K562 (cell line): ENCODE measurements around the gene POLR1D. TPM values are rescaled to one million over a fixed set of nuclear protein-coding genes. Genes with fewer than 3 reads are reported as not detected.

Source experiments
- CREB1 ChIP-seq, 2 experiments: sonication (generic) in 1 of 2; formaldehyde crosslinking in 1 of 2; IDR thresholded peaks; 2 replicates each; pipeline versions ENCODE4 v1.6.1 to v1.8.0; 2012 to 2022; ENCODE audit warnings: inconsistent platforms in 1 of 2, mild to moderate bottlenecking in 1 of 2, missing genetic modification reagents in 1 of 2, moderate library complexity in 1 of 2
- GATA2 ChIP-seq: sonication (generic); formaldehyde crosslinking; IDR thresholded peaks from 2 replicates; pipeline ENCODE4 v1.4.0; 2020; ENCODE audit warnings: mild to moderate bottlenecking, missing genetic modification reagents
- HMGN3 ChIP-seq: IDR thresholded peaks from 2 replicates; pipeline ENCODE4 v1.6.1; 2011; ENCODE audit warnings: borderline replicate concordance, low read depth, mild to moderate bottlenecking, mixed read lengths, low read length; ENCODE audit not compliant: insufficient read length; ENCODE audit errors: extremely low read depth
- IRF9 ChIP-seq: fragments of 450-650 bp; IDR thresholded peaks from 2 replicates; pipeline ENCODE4 v1.6.1; 2016; ENCODE audit warnings: missing biosample characterization, missing genetic modification characterization
- NBN ChIP-seq: fragments of 450-650 bp; IDR thresholded peaks from 2 replicates; pipeline ENCODE4 v1.6.1; 2016; ENCODE audit warnings: low read depth, mild to moderate bottlenecking
- TAL1 ChIP-seq: fragments of 450-650 bp; IDR thresholded peaks from 2 replicates; pipeline ENCODE4 v1.6.1; 2016; ENCODE audit warnings: mild to moderate bottlenecking
- TCF3 ChIP-seq: sonication (generic); formaldehyde crosslinking; IDR thresholded peaks from 2 replicates; pipeline ENCODE4 v1.4.0; 2020; ENCODE audit warnings: mild to moderate bottlenecking, missing genetic modification reagents
- TRIM28 ChIP-seq: fragments of 450-650 bp; IDR thresholded peaks from 2 replicates; pipeline ENCODE4 v1.6.1; 2017
- ZBTB34 ChIP-seq: fragments of 250-450 bp; sonication (Bioruptor Pico); IDR thresholded peaks from 2 replicates; pipeline ENCODE4 v1.8.0; 2021; ENCODE audit warnings: mild to moderate bottlenecking, moderate library complexity
- ZNF23 ChIP-seq: fragments of 250-450 bp; sonication (Bioruptor Pico); IDR thresholded peaks from 2 replicates; pipeline ENCODE4 v1.4.0; 2020; ENCODE audit warnings: mild to moderate bottlenecking
- ZZZ3 ChIP-seq: fragments of 450-650 bp; IDR thresholded peaks from 2 replicates; pipeline ENCODE4 v1.6.1; 2016; ENCODE audit warnings: antibody characterized with exemption, mild to moderate bottlenecking, moderate library complexity
- polyA plus RNA-seq, 8 experiments: library from polyadenylated mRNA; depleted of rRNA in 4 of 8; stranded (reverse) in 5 of 8; unstranded in 3 of 8; fragments of >200 nt; fragmentation: Nextera tagmentation in 2 of 8; fragmentation: Illumina TruSeq in 1 of 8; extraction: Ambion mirVana in 2 of 8; extraction: Trizol in 1 of 8; gene quantifications; 2 replicates each; pipeline versions ENCODE4 v1.2.1 to v1.2.3, GENCODE V29; 2011 to 2014; ENCODE audit warnings: inconsistent platforms in 1 of 8, missing spikeins in 1 of 8
- total RNA-seq, 7 experiments: library from RNA; depleted of rRNA in 6 of 7; stranded (reverse); fragments of >200 nt in 6 of 7; fragmentation: Illumina TruSeq in 2 of 7; extraction: Trizol in 2 of 7; gene quantifications; 2 replicates each; pipeline versions ENCODE4 v1.2.1 to v1.2.3, GENCODE V29; 2011 to 2021; ENCODE audit warnings: low replicate concordance in 1 of 7

Gene POLR1D
- total and polyA plus RNA-seq, 9 of the 15 experiments (the other 6 are each of a cell fraction or from before 2014, with no cell fraction given): 107 to 188 (median 145) TPM

GRCh38 chr13:27595055-27595811 lies 26.5 kb upstream of the POLR1D start (continued):
- TF ChIP-seq TRIM28 (no peak), ZNF23 (CRISPR knock-in tag) (no peak), TAL1 (peak; percentile 39; the same call in 1 of the 2 replicates), ZZZ3 (no peak), CREB1 (IDR thresholded peaks at IDR 0.05) (no peak), CREB1 (CRISPR knock-in tag; IDR thresholded peaks at IDR 0.05) (no peak), ZBTB34 (CRISPR knock-in tag) (no peak), TCF3 (CRISPR knock-in tag) (peak; percentile 24; the same call in 1 of the 2 replicates), HMGN3 (no peak), GATA2 (no peak), IRF9 (no peak), NBN (no peak)
- TF ChIP-seq, all 486 proteins: peak for 6
